ENCODE data around the gene IFI27. TPM values are rescaled to one million over a fixed set of nuclear protein-coding genes. Genes with fewer than 3 reads are reported as not detected.
"Not testable (repeated sequence)": the region's sequence is repeated elsewhere in the genome, so short reads cannot be mapped to it uniquely, and the experiment has no call there.

The IFI27 gene
- total RNA-seq, 2 experiments from 2014 or later = 0.63 to 1.5 TPM

DNA sequence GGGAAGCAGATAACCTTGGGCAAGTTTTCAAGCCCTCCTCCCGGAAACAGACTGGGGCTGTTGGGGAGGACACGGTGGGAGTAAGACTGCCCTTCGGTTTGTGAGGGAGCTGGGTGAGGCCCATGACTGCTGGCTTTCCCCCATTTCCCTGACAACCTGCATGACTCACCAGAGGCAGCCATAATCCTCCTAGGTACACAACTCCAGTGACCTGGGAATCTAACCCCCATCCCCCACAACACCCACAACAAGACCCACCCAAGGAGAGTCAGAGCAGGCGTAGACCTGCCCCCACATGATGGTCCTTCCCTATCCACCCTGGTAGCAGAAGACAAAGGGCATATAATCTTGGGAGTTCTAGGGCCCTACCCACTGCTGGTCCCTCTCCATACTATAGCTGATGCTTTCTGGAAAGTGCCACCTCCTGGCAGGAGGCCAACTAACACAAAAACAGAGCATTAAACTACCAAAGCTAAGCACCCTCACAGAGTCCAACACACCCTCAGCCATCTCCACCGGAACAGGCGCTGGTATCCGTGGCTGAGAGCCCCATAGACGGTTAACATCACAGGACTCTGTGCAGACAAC lies 44.4 kb upstream of the IFI27 start:
- Histone ChIP-seq H3K79me2 (ENCODE audit: insufficient read depth, low read depth, low read length) (peaks cover 67% of the 10 kb centered on the region), H3K36me3 (ENCODE audit: insufficient read depth, low read length) (peaks cover 19% of the 10 kb centered on the region), H3K9me3 (ENCODE audit: low read length) (peaks cover 26% of the 10 kb centered on the region; the same call in 1 of the 2 replicates), H3K9me2 (ENCODE audit: insufficient read depth, low read length) (no peaks in the 10 kb centered on the region), H3K4me1 (ENCODE audit: insufficient read depth, low read length, poor library complexity, severe bottlenecking) (no peaks in the 10 kb centered on the region), H3K4me2 (ENCODE audit: low read length) (no peak overlapping the region), H2AFZ (ENCODE audit: low read length) (no peak overlapping the region), H3K4me3 (ENCODE audit: low read depth, low read length, poor library complexity, severe bottlenecking) (no peak overlapping the region), H3K27ac (ENCODE audit: low read depth, low read length, poor library complexity, severe bottlenecking) (no peak overlapping the region), H4K20me1 (ENCODE audit: insufficient read depth, low read length) (no peaks in the 10 kb centered on the region)
- POLR2A ChIA-PET = no interaction called here
- no peak for DNase-seq (ENCODE audit: low spot score)
- CTCF ChIA-PET (ENCODE audit: unreplicated experiment) = no interaction called here
- TF ChIP-seq EZH2phosphoT487 (IDR thresholded peaks at IDR 0.05; ENCODE audit: borderline replicate concordance, low read depth, low read length) = no peak
- TF ChIP-seq, protein P1, sequence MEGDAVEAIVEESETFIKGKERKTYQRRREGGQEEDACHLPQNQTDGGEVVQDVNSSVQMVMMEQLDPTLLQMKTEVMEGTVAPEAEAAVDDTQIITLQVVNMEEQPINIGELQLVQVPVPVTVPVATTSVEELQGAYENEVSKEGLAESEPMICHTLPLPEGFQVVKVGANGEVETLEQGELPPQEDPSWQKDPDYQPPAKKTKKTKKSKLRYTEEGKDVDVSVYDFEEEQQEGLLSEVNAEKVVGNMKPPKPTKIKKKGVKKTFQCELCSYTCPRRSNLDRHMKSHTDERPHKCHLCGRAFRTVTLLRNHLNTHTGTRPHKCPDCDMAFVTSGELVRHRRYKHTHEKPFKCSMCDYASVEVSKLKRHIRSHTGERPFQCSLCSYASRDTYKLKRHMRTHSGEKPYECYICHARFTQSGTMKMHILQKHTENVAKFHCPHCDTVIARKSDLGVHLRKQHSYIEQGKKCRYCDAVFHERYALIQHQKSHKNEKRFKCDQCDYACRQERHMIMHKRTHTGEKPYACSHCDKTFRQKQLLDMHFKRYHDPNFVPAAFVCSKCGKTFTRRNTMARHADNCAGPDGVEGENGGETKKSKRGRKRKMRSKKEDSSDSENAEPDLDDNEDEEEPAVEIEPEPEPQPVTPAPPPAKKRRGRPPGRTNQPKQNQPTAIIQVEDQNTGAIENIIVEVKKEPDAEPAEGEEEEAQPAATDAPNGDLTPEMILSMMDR (conservative IDR thresholded peaks at IDR 0.05; ENCODE audit: low read length) = no peak
- BruUV-seq (replicated peaks) = no TSS peak
- intact Hi-C loops (cut with micrococcal nuclease; ENCODE audit: unreplicated experiment) = no loop called here

DNA sequence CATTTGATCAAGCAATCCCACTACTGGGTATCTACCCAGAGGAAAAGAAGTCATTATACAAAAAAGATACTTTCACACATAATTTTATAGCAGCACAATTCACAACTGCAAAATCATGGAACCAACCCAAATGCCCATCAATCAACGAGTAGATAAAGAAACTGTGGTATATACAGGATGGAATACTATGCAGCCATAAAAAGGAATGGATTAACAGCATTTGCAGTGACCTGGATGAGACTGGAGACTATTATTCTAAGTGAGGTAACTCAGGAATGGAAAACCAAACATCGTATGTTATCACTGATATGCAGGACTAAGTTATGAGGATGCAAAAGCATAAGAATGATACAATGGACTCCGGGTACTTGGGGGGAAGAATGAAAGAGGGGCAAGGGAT lies 38.5 kb upstream of the IFI27 start:
- Histone ChIP-seq H3K79me2 (ENCODE audit: insufficient read depth, low read depth, low read length) (peaks cover 84% of the 10 kb centered on the region), H3K36me3 (ENCODE audit: insufficient read depth, low read length) (peaks cover 44% of the 10 kb centered on the region), H3K9me3 (ENCODE audit: low read length) (peaks cover 46% of the 10 kb centered on the region)
- intact Hi-C loops (cut with micrococcal nuclease; ENCODE audit: unreplicated experiment); H4K20me1 ChIP-seq (ENCODE audit: insufficient read depth, low read length); CTCF ChIA-PET (ENCODE audit: unreplicated experiment); H3K27ac ChIP-seq (ENCODE audit: low read depth, low read length, poor library complexity, severe bottlenecking); DNase-seq (ENCODE audit: low spot score); H3K4me1 ChIP-seq (ENCODE audit: insufficient read depth, low read length, poor library complexity, severe bottlenecking); H2AFZ ChIP-seq (ENCODE audit: low read length); H3K4me2 ChIP-seq (ENCODE audit: low read length); H3K9me2 ChIP-seq (ENCODE audit: insufficient read depth, low read length); H3K4me3 ChIP-seq (ENCODE audit: low read depth, low read length, poor library complexity, severe bottlenecking); BruUV-seq (replicated peaks); POLR2A ChIA-PET: not testable (repeated sequence)

DNA sequence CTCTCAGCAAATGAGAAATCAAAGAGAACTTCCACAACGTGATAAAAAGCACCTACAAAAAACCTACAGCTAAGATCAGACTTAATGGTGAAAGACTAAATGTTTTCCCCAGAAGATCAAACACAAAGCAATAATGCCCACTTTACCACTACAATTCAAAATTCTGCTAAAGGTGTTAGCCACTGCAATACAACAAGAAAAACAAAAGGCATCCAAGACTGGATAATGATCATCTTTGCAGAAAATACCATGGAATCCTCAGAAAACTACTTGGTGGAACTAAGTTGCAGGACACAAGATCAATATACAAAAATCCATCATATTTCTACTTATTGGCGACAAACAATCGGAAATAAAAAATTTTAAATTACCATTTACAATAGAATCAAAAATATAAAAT lies 36.0 kb upstream of the IFI27 start:
- Histone ChIP-seq H3K9me3 (ENCODE audit: low read length) (peaks cover 30% of the 10 kb centered on the region), H3K4me2 (ENCODE audit: low read length) (no peak overlapping the region), H3K4me3 (ENCODE audit: low read depth, low read length, poor library complexity, severe bottlenecking) (no peak overlapping the region), H3K27ac (ENCODE audit: low read depth, low read length, poor library complexity, severe bottlenecking) (no peak overlapping the region), H3K4me1 (ENCODE audit: insufficient read depth, low read length, poor library complexity, severe bottlenecking) (peaks cover 24% of the 10 kb centered on the region), H2AFZ (ENCODE audit: low read length) (no peak overlapping the region), H4K20me1 (ENCODE audit: insufficient read depth, low read length) (peaks cover 4% of the 10 kb centered on the region; the same call in 1 of the 2 replicates), H3K79me2 (ENCODE audit: insufficient read depth, low read depth, low read length) (peaks cover 86% of the 10 kb centered on the region), H3K9me2 (ENCODE audit: insufficient read depth, low read length) (no peaks in the 10 kb centered on the region), H3K36me3 (ENCODE audit: insufficient read depth, low read length) (peaks cover 67% of the 10 kb centered on the region)
- TF ChIP-seq EZH2phosphoT487 (IDR thresholded peaks at IDR 0.05; ENCODE audit: borderline replicate concordance, low read depth, low read length) = no peak
- TF ChIP-seq, protein P1 (conservative IDR thresholded peaks at IDR 0.05; ENCODE audit: low read length) = no peak
- CTCF ChIA-PET (ENCODE audit: unreplicated experiment) = no interaction called here
- POLR2A ChIA-PET = no interaction called here
- BruUV-seq (replicated peaks) = no TSS peak
- no peak for DNase-seq (ENCODE audit: low spot score)
- intact Hi-C loops (cut with micrococcal nuclease; ENCODE audit: unreplicated experiment) = no loop called here
